Measurements from ENCODE around the gene ABI2. TPM values are rescaled to one million over a fixed set of nuclear protein-coding genes. Genes with fewer than 3 reads are reported as not detected.
"Not testable (repeated sequence)": the region's sequence is repeated elsewhere in the genome, so short reads cannot be mapped to it uniquely, and the experiment has no call there.

The ABI2 gene
- total RNA-seq, 4 donors from 2014 or later: 6.0 to 22.1 (median 10.4) TPM

GRCh38 chr2:203412546-203413331, 84.5 kb downstream of the ABI2 start:
- no peak overlapping the region for H3K27ac ChIP-seq
- peaks cover 0 to 20% (median 0%) of the 10 kb centered on the region in 3 donors for H3K4me1 ChIP-seq
- peaks cover 0 to 39% (median 0%) of the 10 kb centered on the region in 3 donors for H3K36me3 ChIP-seq
- 29 to 34% methylated on average over 7 of the region's 7 CpGs for WGBS, 2 donors
- intact Hi-C loops (cut with DNase I): no loop called here
- no peak overlapping the region for H3K4me3 ChIP-seq
- H3K27me3 ChIP-seq: no peaks in the 10 kb centered on the region
- H3K9me3 ChIP-seq: no peaks in the 10 kb centered on the region
- no peak for DNase-seq
- TF ChIP-seq POLR2A (IDR thresholded peaks at IDR 0.05): no peak
- TF ChIP-seq, protein P1, sequence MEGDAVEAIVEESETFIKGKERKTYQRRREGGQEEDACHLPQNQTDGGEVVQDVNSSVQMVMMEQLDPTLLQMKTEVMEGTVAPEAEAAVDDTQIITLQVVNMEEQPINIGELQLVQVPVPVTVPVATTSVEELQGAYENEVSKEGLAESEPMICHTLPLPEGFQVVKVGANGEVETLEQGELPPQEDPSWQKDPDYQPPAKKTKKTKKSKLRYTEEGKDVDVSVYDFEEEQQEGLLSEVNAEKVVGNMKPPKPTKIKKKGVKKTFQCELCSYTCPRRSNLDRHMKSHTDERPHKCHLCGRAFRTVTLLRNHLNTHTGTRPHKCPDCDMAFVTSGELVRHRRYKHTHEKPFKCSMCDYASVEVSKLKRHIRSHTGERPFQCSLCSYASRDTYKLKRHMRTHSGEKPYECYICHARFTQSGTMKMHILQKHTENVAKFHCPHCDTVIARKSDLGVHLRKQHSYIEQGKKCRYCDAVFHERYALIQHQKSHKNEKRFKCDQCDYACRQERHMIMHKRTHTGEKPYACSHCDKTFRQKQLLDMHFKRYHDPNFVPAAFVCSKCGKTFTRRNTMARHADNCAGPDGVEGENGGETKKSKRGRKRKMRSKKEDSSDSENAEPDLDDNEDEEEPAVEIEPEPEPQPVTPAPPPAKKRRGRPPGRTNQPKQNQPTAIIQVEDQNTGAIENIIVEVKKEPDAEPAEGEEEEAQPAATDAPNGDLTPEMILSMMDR (IDR thresholded peaks at IDR 0.05): no peak

DNA sequence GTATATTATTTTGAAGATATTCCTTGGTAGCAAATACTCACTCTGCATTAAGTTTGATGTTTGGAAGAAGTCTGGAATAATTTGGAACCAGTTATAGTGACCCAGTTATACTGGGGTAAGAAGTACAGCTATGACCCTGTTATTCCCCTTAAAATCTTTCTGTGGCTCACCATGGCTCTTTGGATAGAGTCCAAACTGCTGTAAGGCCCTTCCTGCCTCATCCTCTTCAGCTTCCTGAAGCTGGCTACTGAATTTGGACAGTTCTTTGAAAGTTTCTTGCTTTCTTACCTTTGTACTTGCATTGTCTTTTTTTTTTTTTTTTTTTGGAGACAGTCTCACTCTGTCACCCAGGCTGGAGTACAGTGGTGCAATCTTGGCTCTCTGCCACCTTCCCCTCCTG, 85.6 kb downstream of the ABI2 start:
- no peaks in the 10 kb centered on the region for H3K27me3 ChIP-seq

DNA sequence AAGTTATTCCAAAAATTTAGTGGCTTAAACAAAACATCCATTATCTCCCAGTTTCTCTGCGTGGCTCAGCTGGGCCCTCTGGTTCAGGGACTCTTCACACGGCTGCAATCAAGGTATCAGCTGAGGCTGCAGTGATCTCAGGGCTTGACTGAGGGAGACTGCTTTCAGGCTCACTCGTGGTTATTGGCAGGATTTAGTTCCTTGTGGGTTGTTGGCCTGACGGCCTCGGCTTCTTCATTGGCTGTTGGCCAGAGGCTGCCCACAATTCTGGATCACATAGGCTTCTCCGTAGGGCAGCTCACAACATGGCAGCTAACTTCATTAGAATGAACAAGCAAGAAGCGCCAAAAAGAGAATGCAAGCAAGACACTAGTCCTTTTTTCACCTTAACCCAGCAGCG, 90.1 kb downstream of the ABI2 start:
- Histone ChIP-seq H3K36me3 (peaks cover 0 to 61% (median 0%) of the 10 kb centered on the region in 3 donors), H3K4me1 (peaks cover 0 to 5% (median 0%) of the 10 kb centered on the region in 3 donors), H3K4me3 (no peak overlapping the region), H3K27ac (no peak overlapping the region), H3K9me3 (peaks cover 0 to 5% (median 0%) of the 10 kb centered on the region in 3 donors), H3K27me3 (no peaks in the 10 kb centered on the region)
- WGBS, 2 donors: 93 to 95% methylated on average over 8 of the region's 8 CpGs
- no peak for TF ChIP-seq POLR2A (IDR thresholded peaks at IDR 0.05)
- TF ChIP-seq, protein P1 (IDR thresholded peaks at IDR 0.05): no peak
- no peak for DNase-seq
- intact Hi-C loops (cut with DNase I): no loop called here

More for the DNA sequence above, 85.6 kb downstream of the ABI2 start:
- Histone ChIP-seq H3K9me3 (peaks cover 0 to 5% (median 0%) of the 10 kb centered on the region in 3 donors), H3K36me3 (peaks cover 0 to 41% (median 0%) of the 10 kb centered on the region in 3 donors), H3K4me3 (no peak overlapping the region), H3K27ac (no peak overlapping the region), H3K4me1 (peaks cover 0 to 20% (median 0%) of the 10 kb centered on the region in 3 donors)
- no peak for TF ChIP-seq POLR2A (IDR thresholded peaks at IDR 0.05)
- TF ChIP-seq, protein P1 (IDR thresholded peaks at IDR 0.05): no peak
- intact Hi-C loops (cut with DNase I): no loop called here
- no peak for DNase-seq

- Histone ChIP-seq H3K4me1 (no peaks in the 10 kb centered on the region), H3K27ac (no peak overlapping the region), H3K27me3 (no peaks in the 10 kb centered on the region), H3K9me3 (no peaks in the 10 kb centered on the region), H3K4me3 (no peak overlapping the region), H3K36me3 (peaks cover 0 to 14% (median 0%) of the 10 kb centered on the region in 3 donors)
- 76 to 78% methylated on average over 2 of the region's 2 CpGs for WGBS, 2 donors
- DNase-seq: no peak
- intact Hi-C loops (cut with DNase I): no loop called here
- TF ChIP-seq, protein P1 (IDR thresholded peaks at IDR 0.05): no peak
- TF ChIP-seq POLR2A (IDR thresholded peaks at IDR 0.05): no peak
These were observed 98.9 kb downstream of the ABI2 start for GRCh38 chr2:203427061-203427460.

- 92 to 94% methylated on average over 3 to 4 of the region's 4 CpGs for WGBS, 2 donors
- H3K4me1 ChIP-seq; H3K9me3 ChIP-seq; intact Hi-C loops (cut with DNase I); H3K4me3 ChIP-seq; H3K27ac ChIP-seq; H3K27me3 ChIP-seq; DNase-seq: not testable (repeated sequence)
- peaks cover 0 to 25% (median 0%) of the 10 kb centered on the region in 3 donors for H3K36me3 ChIP-seq
These were observed 101.4 kb downstream of the ABI2 start for GRCh38 chr2:203429643-203430042.

Measured in esophagus squamous epithelium (tissue), 5 donors.